NCI-H2081 treated with DMSO at 0.1 percent for 48 hours (cell line): ENCODE measurements around the gene AGPAT2.

Experiments
- DNase-seq: peaks from one replicate; lab custom pipeline; 2025; lab: John Stamatoyannopoulos, UW

AGPAT2 gene

DNA sequence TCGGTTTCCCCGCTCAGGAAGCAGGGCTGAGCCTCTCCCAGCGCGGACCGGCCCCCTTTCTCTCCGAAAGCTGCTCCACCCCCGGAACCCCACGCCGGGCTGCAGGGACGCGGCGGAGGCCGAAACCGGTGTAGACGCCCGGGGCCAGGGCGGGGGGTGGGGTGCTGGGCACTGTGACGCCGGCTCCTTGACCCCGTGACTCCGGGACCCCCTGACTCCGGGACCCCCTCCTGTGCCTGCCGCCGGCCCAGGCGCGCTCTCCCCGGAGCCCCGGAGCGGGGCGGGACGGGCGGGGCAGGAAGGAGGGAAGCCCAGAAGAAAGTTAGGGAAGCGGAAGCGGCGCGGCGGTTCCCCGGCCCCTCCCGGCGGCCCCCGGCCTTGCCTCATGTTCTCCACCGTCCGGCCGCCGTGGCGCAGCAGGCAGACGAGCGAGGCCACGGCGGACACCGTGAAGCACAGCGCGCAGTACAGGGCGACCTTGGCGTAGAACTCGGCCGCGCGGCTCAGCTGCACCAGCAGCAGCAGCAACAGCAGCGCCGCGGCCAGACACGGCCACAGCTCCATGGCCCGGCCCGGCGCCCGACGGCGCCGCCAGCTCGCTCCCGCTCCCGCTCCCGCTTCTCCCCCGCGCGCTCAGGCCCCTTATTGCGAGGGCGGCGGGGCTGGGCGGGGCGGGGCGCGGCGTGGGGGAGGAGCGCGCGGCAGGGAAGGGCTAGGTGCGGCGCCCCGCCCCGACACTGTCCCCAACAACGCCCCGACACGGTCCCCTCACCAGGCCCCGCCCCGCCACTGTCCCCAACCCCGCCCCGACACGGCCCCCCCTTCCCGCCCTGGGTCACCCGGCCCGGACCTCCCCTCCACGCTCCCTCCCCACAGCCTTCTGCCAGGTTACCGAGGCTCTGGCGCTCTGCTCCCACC is at the start of gene AGPAT2:
AGPAT2 (minus strand) TSS at position 664 of the 918 bp plus-strand sequence; CDS start at position 564, 100 bp downstream.
- no peak for DNase-seq

GRCh38 chr9:136735812-136736480 is 48.7 kb upstream of the AGPAT2 start:
- no peak for DNase-seq

- no peak for DNase-seq
These were observed 47.7 kb upstream of the AGPAT2 start for GRCh38 chr9:136734837-136735496.

- no peak for DNase-seq
These were observed 46.4 kb upstream of the AGPAT2 start for GRCh38 chr9:136733611-136734010.

DNA sequence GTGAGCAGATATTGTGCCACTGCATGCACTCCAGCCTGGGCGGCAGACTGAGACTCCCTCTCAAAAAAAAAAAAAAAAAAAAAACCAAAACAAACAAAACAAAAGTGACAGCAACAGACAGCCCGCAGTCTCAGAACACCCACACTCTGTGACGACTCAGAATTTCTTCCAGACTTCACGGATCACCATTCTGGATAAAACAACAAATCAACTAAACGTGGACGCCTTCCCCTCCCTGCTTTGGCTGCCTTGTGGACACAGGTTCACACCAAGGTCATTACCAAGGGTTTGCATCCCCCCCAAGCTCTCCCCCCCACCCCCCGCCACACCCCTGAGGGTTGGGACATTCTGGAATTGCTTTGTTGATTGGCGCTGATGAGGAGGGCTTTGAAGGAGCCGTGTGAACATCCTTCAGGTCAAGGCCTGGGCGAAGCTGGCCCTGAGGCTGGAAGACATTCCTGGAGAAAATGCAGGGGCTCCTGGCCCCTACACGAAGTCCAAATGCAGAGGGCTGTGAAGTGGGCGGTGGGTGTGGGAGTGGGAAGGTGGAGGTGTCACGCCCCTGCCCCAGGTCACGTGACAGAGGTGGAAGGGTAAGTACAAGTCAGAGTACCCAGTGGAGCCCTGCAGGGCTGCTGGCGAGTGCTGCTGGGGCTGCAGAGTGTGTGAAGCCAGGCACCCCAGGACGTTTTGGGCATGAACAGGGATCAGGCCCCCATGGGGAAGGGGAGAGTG is 45.4 kb upstream of the AGPAT2 start:
- no peak for DNase-seq

DNA sequence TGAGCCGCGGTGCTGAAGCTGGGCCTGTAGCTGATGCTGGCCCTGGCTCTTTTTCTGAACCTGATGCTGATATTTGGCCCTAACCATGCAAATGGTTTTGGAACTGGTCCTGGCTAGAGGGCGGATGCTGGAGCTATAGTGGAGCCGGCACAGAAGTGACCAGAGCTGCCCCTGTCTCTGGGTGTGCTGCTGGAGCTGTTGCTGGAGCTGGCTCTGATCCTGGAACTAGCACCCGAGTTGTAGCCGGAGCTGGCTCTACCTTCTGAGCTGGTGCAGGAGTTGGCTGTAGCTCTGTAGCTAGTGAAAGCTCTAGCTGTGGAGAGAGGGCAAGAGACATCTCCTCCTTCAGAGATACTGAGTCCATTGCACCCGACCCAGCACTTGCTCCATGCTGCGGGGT is 42.7 kb upstream of the AGPAT2 start:
- no peak for DNase-seq

DNA sequence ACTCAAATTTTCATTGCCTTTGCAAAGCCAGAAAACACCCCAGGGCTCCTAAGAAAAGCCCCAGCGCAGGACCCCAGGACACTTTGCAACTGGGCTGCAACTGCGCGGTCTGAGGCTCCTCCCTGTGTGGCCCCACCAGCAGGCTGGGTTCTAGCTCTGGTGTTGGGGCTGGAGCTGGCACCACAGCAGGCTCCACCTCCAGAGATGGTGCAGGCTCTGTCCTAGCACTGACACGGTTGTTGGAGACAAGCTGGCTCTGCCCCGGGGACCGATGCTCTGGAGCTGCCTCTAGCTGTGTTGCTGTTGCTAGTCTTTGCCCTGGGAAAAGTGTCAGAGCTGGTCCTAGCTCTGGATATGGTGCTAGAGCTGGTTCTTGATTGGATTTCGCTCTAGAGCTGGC is 41.9 kb upstream of the AGPAT2 start:
- no peak for DNase-seq

- no peak for DNase-seq
These were observed 41.4 kb upstream of the AGPAT2 start for GRCh38 chr9:136728548-136729123.

DNA sequence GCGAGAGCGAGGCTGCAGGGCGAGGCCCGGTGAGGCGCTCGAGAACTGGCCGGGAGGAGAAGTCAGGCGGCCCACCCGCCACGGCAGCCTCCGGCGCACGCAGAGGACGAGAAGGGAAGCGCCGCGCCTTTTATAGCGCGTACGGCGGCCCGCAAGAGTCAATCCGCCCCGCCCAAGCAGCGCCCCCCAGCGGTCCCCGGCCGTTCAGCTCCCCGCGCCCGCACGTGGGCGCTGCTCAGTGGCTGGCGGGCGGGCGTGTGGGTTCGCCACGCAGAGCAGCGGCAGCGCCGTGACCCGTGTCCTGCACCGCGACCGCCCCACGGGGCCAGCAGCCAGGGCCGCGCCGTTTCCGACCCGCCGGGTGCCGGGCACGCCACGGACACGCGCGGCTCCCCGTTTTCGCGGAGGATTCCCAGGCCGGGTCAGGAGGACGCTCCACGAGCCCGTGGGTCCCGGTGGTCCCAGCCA is 40.9 kb upstream of the AGPAT2 start:
- DNase-seq, result no peak

DNA sequence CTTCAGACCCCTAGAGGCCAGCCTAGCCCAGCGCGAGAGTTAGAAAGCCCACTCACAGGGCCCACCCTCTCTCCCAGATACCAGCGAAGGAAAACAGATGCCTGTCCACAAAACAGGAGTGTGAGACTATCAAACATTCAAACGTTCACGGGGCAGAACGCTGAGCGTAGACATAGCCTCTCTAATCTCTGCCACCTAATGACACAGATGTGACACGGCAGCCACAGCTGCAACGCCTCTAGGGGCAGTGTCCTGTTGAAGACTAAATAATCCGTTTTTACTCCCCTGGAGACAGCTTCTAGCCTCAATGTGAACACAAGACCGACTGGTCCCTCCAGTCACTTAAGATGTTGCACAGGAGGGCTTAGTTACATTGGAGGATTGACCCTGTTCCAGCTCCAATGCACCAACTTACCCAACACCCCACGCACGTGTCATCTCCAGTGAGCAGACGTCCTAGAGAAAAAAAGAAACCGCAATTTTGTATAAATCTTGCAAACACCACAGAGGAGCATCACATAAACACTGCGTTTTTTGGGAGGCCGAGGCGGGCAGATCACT is 39.5 kb upstream of the AGPAT2 start:
- DNase-seq, result no peak

GRCh38 chr9:136726118-136726517 is 38.9 kb upstream of the AGPAT2 start:
- no peak for DNase-seq

DNA sequence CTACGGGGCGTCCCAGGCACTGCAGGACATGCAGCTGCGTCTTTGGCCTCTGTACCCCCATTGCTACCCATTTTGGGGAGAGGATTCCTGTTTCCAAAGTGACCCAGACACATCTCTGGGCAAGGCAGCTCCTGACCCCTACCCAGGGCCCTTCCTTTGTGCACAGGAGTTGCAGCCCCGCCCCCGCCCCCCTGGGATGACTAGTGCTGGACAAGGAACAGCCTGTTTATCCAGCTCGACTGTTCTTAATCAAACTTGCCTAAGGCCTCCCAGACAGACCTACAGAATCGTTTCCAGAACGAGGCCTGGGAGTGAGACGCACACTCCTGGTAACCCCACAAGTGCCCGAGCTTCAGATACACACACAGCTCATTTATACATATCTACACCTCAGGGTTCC is 38.4 kb upstream of the AGPAT2 start:
- DNase-seq, result no peak

- no peak for DNase-seq
These were observed 37.5 kb upstream of the AGPAT2 start for GRCh38 chr9:136724772-136725171.

GRCh38 chr9:136723989-136724388 is 36.7 kb upstream of the AGPAT2 start:
- DNase-seq, result no peak

DNA sequence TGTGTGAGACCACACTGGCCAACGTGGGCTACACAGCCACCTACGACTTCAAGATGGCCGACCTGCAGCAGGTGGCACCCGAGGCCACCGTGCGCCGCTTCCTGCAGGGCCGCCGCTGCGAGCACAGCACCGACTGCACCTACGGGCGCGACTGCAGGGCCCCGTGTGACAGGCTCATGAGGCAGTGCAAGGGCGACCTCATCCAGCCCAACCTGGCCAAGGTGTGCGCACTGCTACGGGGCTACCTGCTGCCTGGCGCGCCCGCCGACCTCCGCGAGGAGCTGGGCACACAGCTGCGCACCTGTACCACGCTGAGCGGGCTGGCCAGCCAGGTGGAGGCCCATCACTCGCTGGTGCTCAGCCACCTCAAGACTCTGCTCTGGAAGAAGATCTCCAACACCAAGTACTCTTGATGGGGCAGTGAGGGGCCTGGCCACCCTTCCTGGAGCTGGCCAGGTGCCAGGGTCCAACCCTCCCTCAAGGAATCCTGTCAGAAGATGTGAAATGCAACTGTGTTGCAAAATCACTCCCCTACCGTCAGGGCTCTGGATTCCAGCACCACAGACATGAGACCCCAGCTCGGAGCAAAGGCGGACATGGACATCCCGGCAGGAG is 36.2 kb upstream of the AGPAT2 start:
- no peak for DNase-seq

GRCh38 chr9:136722969-136723356 is 35.7 kb upstream of the AGPAT2 start:
- DNase-seq, result no peak

- no peak for DNase-seq
These were observed 35.1 kb upstream of the AGPAT2 start for GRCh38 chr9:136722093-136722968.

GRCh38 chr9:136721339-136722092 is 34.3 kb upstream of the AGPAT2 start:
- DNase-seq, result no peak

DNA sequence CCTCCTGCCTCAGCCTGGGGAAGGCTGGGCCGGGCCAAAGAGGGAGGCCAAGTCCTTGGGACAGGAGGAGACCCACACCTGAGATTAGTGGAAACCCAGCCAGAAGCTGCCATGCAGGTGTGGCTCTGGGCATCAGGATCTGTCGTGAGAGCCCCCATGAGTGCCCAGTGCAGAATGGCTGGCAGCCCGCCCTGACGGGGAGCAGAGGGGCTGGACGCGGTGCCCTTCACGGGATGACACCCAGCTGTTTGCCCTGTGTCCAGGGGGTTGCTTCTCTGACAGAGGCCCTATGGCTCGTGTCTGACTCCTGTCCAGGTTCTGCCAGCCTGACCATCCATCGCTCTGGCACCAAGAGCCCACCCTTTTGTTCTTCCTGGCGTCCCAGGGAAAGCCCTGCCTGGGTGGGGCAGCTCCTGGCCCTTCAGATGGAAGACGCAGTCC is 33.7 kb upstream of the AGPAT2 start:
- DNase-seq, result no peak
